Measurements from ENCODE around the gene SNX21. TPM values are rescaled to one million over a fixed set of nuclear protein-coding genes. Genes with fewer than 3 reads are reported as not detected.

Gene SNX21
- total RNA-seq, 1 donor from 2014 or later = 26.6 TPM

- Histone ChIP-seq H3K27me3 (ENCODE audit: control insufficient read depth in 3 of 3, insufficient read depth in 3 of 3, low read length in 3 of 3) (no peaks in the 10 kb centered on the region), H3K27ac (ENCODE audit: low read depth, low read length) (peak overlapping the region; percentile 90), H3K4me3 (ENCODE audit: low read length in 3 of 3) (peak overlapping the region; percentile 86 to 94 (median 86)), H3K4me1 (ENCODE audit: control insufficient read depth in 3 of 3, insufficient read depth in 3 of 3, low read length in 3 of 3) (peaks cover 37 to 44% (median 38%) of the 10 kb centered on the region in 3 donors), H3K9ac (ENCODE audit: low read depth in 1 of 3, low read length in 3 of 3) (peak overlapping the region; percentile 83 to 96 (median 85)), H3K36me3 (ENCODE audit: control insufficient read depth in 3 of 3, insufficient read depth in 3 of 3, low read length in 3 of 3) (peaks cover 3 to 14% (median 10%) of the 10 kb centered on the region in 3 donors), H3K9me3 (ENCODE audit: control insufficient read depth in 3 of 3, low read length in 3 of 3) (no peaks in the 10 kb centered on the region)
These were observed 541 bp downstream of the SNX21 start for GRCh38 chr20:45833883-45834796.

- peaks cover 3 to 15% (median 11%) of the 10 kb centered on the region in 3 donors for H3K36me3 ChIP-seq (ENCODE audit: control insufficient read depth in 3 of 3, insufficient read depth in 3 of 3, low read length in 3 of 3)
- H3K9ac ChIP-seq (ENCODE audit: low read depth in 1 of 3, low read length in 3 of 3) = peak overlapping the region; percentile 83 to 96 (median 85)
These were observed 1.2 kb downstream of the SNX21 start for GRCh38 chr20:45834797-45835161.

GRCh38 chr20:45835329-45835765 lies 1.7 kb downstream of the SNX21 start:
- Histone ChIP-seq H3K4me1 (ENCODE audit: control insufficient read depth in 3 of 3, insufficient read depth in 3 of 3, low read length in 3 of 3) (peaks cover 37 to 44% (median 40%) of the 10 kb centered on the region in 3 donors), H3K9ac (ENCODE audit: low read depth in 1 of 3, low read length in 3 of 3) (peak overlapping the region; percentile 83 to 96 (median 85)), H3K4me3 (ENCODE audit: low read length in 3 of 3) (peak overlapping the region; percentile 86 to 94 (median 86))

More at GRCh38 chr20:45834797-45835161, 1.2 kb downstream of the SNX21 start:
- no peaks in the 10 kb centered on the region for H3K27me3 ChIP-seq (ENCODE audit: control insufficient read depth in 3 of 3, insufficient read depth in 3 of 3, low read length in 3 of 3)
- H3K9me3 ChIP-seq (ENCODE audit: control insufficient read depth in 3 of 3, low read length in 3 of 3) = no peaks in the 10 kb centered on the region
- peak overlapping the region; percentile 86 to 94 (median 86) for H3K4me3 ChIP-seq (ENCODE audit: low read length in 3 of 3)
- peaks cover 37 to 44% (median 38%) of the 10 kb centered on the region in 3 donors for H3K4me1 ChIP-seq (ENCODE audit: control insufficient read depth in 3 of 3, insufficient read depth in 3 of 3, low read length in 3 of 3)
- H3K27ac ChIP-seq (ENCODE audit: low read depth, low read length) = peak overlapping the region; percentile 90

GRCh38 chr20:45835825-45836224 lies 2.2 kb downstream of the SNX21 start:
- H3K9ac ChIP-seq (ENCODE audit: low read depth in 1 of 3, low read length in 3 of 3) = peak overlapping the region; percentile 83 to 96 (median 85)
- H3K36me3 ChIP-seq (ENCODE audit: control insufficient read depth in 3 of 3, insufficient read depth in 3 of 3, low read length in 3 of 3) = peaks cover 11 to 26% (median 15%) of the 10 kb centered on the region in 3 donors
- peaks cover 37 to 45% (median 45%) of the 10 kb centered on the region in 3 donors for H3K4me1 ChIP-seq (ENCODE audit: control insufficient read depth in 3 of 3, insufficient read depth in 3 of 3, low read length in 3 of 3)
- H3K4me3 ChIP-seq (ENCODE audit: low read length in 3 of 3) = peak overlapping the region; percentile 86 to 94 (median 86)
- peak overlapping the region; percentile 90 for H3K27ac ChIP-seq (ENCODE audit: low read depth, low read length)
- H3K27me3 ChIP-seq (ENCODE audit: control insufficient read depth in 3 of 3, insufficient read depth in 3 of 3, low read length in 3 of 3) = no peaks in the 10 kb centered on the region
- H3K9me3 ChIP-seq (ENCODE audit: control insufficient read depth in 3 of 3, low read length in 3 of 3) = no peaks in the 10 kb centered on the region

More at GRCh38 chr20:45835329-45835765, 1.7 kb downstream of the SNX21 start:
- H3K9me3 ChIP-seq (ENCODE audit: control insufficient read depth in 3 of 3, low read length in 3 of 3) = no peaks in the 10 kb centered on the region
- H3K36me3 ChIP-seq (ENCODE audit: control insufficient read depth in 3 of 3, insufficient read depth in 3 of 3, low read length in 3 of 3) = peaks cover 8 to 21% (median 14%) of the 10 kb centered on the region in 3 donors
- peak overlapping the region; percentile 90 for H3K27ac ChIP-seq (ENCODE audit: low read depth, low read length)
- no peaks in the 10 kb centered on the region for H3K27me3 ChIP-seq (ENCODE audit: control insufficient read depth in 3 of 3, insufficient read depth in 3 of 3, low read length in 3 of 3)

GRCh38 chr20:45836841-45837240 lies 3.2 kb downstream of the SNX21 start:
- peak overlapping the region; percentile 3 for H3K27ac ChIP-seq (ENCODE audit: low read depth, low read length)
- peaks cover 21 to 35% (median 24%) of the 10 kb centered on the region in 3 donors for H3K36me3 ChIP-seq (ENCODE audit: control insufficient read depth in 3 of 3, insufficient read depth in 3 of 3, low read length in 3 of 3)

GRCh38 chr20:45840700-45841198 lies 7.2 kb downstream of the SNX21 start:
- Histone ChIP-seq H3K9me3 (ENCODE audit: control insufficient read depth in 3 of 3, low read length in 3 of 3) (no peaks in the 10 kb centered on the region), H3K27ac (ENCODE audit: low read depth, low read length) (peak overlapping the region; percentile 58), H3K36me3 (ENCODE audit: control insufficient read depth in 3 of 3, insufficient read depth in 3 of 3, low read length in 3 of 3) (peaks cover 48 to 53% (median 49%) of the 10 kb centered on the region in 3 donors), H3K4me3 (ENCODE audit: low read length in 3 of 3) (no peak overlapping the region), H3K9ac (ENCODE audit: low read depth in 1 of 3, low read length in 3 of 3) (peak overlapping the region in 1 of 3 donors; percentile 8), H3K27me3 (ENCODE audit: control insufficient read depth in 3 of 3, insufficient read depth in 3 of 3, low read length in 3 of 3) (no peaks in the 10 kb centered on the region), H3K4me1 (ENCODE audit: control insufficient read depth in 3 of 3, insufficient read depth in 3 of 3, low read length in 3 of 3) (peaks cover 35 to 55% (median 44%) of the 10 kb centered on the region in 3 donors)

More at GRCh38 chr20:45836841-45837240, 3.2 kb downstream of the SNX21 start:
- Histone ChIP-seq H3K27me3 (ENCODE audit: control insufficient read depth in 3 of 3, insufficient read depth in 3 of 3, low read length in 3 of 3) (no peaks in the 10 kb centered on the region), H3K9me3 (ENCODE audit: control insufficient read depth in 3 of 3, low read length in 3 of 3) (no peaks in the 10 kb centered on the region), H3K9ac (ENCODE audit: low read depth in 1 of 3, low read length in 3 of 3) (peak overlapping the region; percentile 1 to 65 (median 41)), H3K4me3 (ENCODE audit: low read length in 3 of 3) (peak overlapping the region; percentile 6 to 40 (median 8)), H3K4me1 (ENCODE audit: control insufficient read depth in 3 of 3, insufficient read depth in 3 of 3, low read length in 3 of 3) (peaks cover 39 to 52% (median 52%) of the 10 kb centered on the region in 3 donors)

GRCh38 chr20:45841407-45842129 lies 8.0 kb downstream of the SNX21 start:
- Histone ChIP-seq H3K4me3 (ENCODE audit: low read length in 3 of 3) (no peak overlapping the region), H3K9ac (ENCODE audit: low read depth in 1 of 3, low read length in 3 of 3) (peak overlapping the region in 2 of 3 donors; percentile 16 to 57), H3K27ac (ENCODE audit: low read depth, low read length) (peak overlapping the region; percentile 58), H3K36me3 (ENCODE audit: control insufficient read depth in 3 of 3, insufficient read depth in 3 of 3, low read length in 3 of 3) (peaks cover 54 to 57% (median 56%) of the 10 kb centered on the region in 3 donors), H3K27me3 (ENCODE audit: control insufficient read depth in 3 of 3, insufficient read depth in 3 of 3, low read length in 3 of 3) (no peaks in the 10 kb centered on the region), H3K9me3 (ENCODE audit: control insufficient read depth in 3 of 3, low read length in 3 of 3) (no peaks in the 10 kb centered on the region), H3K4me1 (ENCODE audit: control insufficient read depth in 3 of 3, insufficient read depth in 3 of 3, low read length in 3 of 3) (peaks cover 33 to 51% (median 39%) of the 10 kb centered on the region in 3 donors)

- peaks cover 55 to 60% (median 58%) of the 10 kb centered on the region in 3 donors for H3K36me3 ChIP-seq (ENCODE audit: control insufficient read depth in 3 of 3, insufficient read depth in 3 of 3, low read length in 3 of 3)
- peak overlapping the region; percentile 58 for H3K27ac ChIP-seq (ENCODE audit: low read depth, low read length)
- H3K27me3 ChIP-seq (ENCODE audit: control insufficient read depth in 3 of 3, insufficient read depth in 3 of 3, low read length in 3 of 3) = no peaks in the 10 kb centered on the region
- H3K4me3 ChIP-seq (ENCODE audit: low read length in 3 of 3) = no peak overlapping the region
- no peaks in the 10 kb centered on the region for H3K9me3 ChIP-seq (ENCODE audit: control insufficient read depth in 3 of 3, low read length in 3 of 3)
- peak overlapping the region in 2 of 3 donors; percentile 57 for H3K9ac ChIP-seq (ENCODE audit: low read depth in 1 of 3, low read length in 3 of 3)
- peaks cover 28 to 46% (median 35%) of the 10 kb centered on the region in 3 donors for H3K4me1 ChIP-seq (ENCODE audit: control insufficient read depth in 3 of 3, insufficient read depth in 3 of 3, low read length in 3 of 3)
These were observed 8.7 kb downstream of the SNX21 start for GRCh38 chr20:45842169-45842812.

- Histone ChIP-seq H3K27ac (ENCODE audit: low read depth, low read length) (peak overlapping the region; percentile 58), H3K9me3 (ENCODE audit: control insufficient read depth in 3 of 3, low read length in 3 of 3) (no peaks in the 10 kb centered on the region), H3K27me3 (ENCODE audit: control insufficient read depth in 3 of 3, insufficient read depth in 3 of 3, low read length in 3 of 3) (no peaks in the 10 kb centered on the region), H3K4me3 (ENCODE audit: low read length in 3 of 3) (no peak overlapping the region), H3K9ac (ENCODE audit: low read depth in 1 of 3, low read length in 3 of 3) (peak overlapping the region in 1 of 3 donors; percentile 50), H3K4me1 (ENCODE audit: control insufficient read depth in 3 of 3, insufficient read depth in 3 of 3, low read length in 3 of 3) (peaks cover 28 to 47% (median 35%) of the 10 kb centered on the region in 3 donors), H3K36me3 (ENCODE audit: control insufficient read depth in 3 of 3, insufficient read depth in 3 of 3, low read length in 3 of 3) (peaks cover 60 to 62% (median 61%) of the 10 kb centered on the region in 3 donors)
These were observed 9.9 kb downstream of the SNX21 start for GRCh38 chr20:45843506-45843905.

Data from skeletal muscle tissue (tissue), 4 donors.